GM21825 (cell line): ENCODE measurements around the gene CDR2L.
A peak's percentile ranks its signal among the peaks of the same experiment; 100 is the strongest.

Experiments
- ATAC-seq: cut with Tn5 transposase; IDR thresholded peaks from one replicate; pipeline ENCODE4 v1.9.1; 2021; ENCODE audit warnings: mild to moderate bottlenecking, moderate library complexity; ENCODE audit not compliant: unreplicated experiment

CDR2L gene

GRCh38 chr17:74987418-74987908 is at the start of gene CDR2L:
Gene CDR2L, plus strand, starts transcription at chr17:74987632. Its CDS starts 412 bp downstream, at chr17:74988044.
- peak; percentile 91 for ATAC-seq

- ATAC-seq = no peak
Measured at GRCh38 chr17:74938194-74938950, 49.1 kb upstream of the CDR2L start.

GRCh38 chr17:74939534-74939933 is 47.9 kb upstream of the CDR2L start:
- ATAC-seq = no peak

GRCh38 chr17:74941128-74941725 is 46.2 kb upstream of the CDR2L start:
- no peak for ATAC-seq

- no peak for ATAC-seq
Measured at GRCh38 chr17:74943808-74944522, 43.5 kb upstream of the CDR2L start.

- ATAC-seq = no peak
Measured at GRCh38 chr17:74945543-74945942, 41.9 kb upstream of the CDR2L start.

- ATAC-seq = no peak
Measured at GRCh38 chr17:74946641-74947040, 40.8 kb upstream of the CDR2L start.

GRCh38 chr17:74947041-74947754 is 40.2 kb upstream of the CDR2L start:
- no peak for ATAC-seq

GRCh38 chr17:74949455-74950115 is 37.8 kb upstream of the CDR2L start:
- ATAC-seq = no peak

GRCh38 chr17:74950207-74950606 is 37.2 kb upstream of the CDR2L start:
- ATAC-seq = no peak

- ATAC-seq = no peak
Measured at GRCh38 chr17:74951065-74951464, 36.4 kb upstream of the CDR2L start.

- no peak for ATAC-seq
Measured at GRCh38 chr17:74951680-74952421, 35.6 kb upstream of the CDR2L start.

GRCh38 chr17:74952431-74953133 is 34.9 kb upstream of the CDR2L start:
- ATAC-seq = no peak

- ATAC-seq = no peak
Measured at GRCh38 chr17:74953134-74953687, 34.2 kb upstream of the CDR2L start.

- no peak for ATAC-seq
Measured at GRCh38 chr17:74954115-74954514, 33.3 kb upstream of the CDR2L start.

GRCh38 chr17:74954665-74955421 is 32.6 kb upstream of the CDR2L start:
- ATAC-seq = no peak

- ATAC-seq = no peak
Measured at GRCh38 chr17:74956093-74956492, 31.3 kb upstream of the CDR2L start.
